HPDE6-E6E7 (cell line): ENCODE measurements around the gene BCL2L13.
"Not testable (repeated sequence)": the region's sequence is repeated elsewhere in the genome, so short reads cannot be mapped to it uniquely, and the experiment has no call there.

Source experiments
- DNase-seq: peaks from one replicate; pipeline ENCODE4 v3.0.0; 2011; ENCODE audit warnings: missing footprints; ENCODE audit errors: extremely low spot score

Gene BCL2L13

DNA sequence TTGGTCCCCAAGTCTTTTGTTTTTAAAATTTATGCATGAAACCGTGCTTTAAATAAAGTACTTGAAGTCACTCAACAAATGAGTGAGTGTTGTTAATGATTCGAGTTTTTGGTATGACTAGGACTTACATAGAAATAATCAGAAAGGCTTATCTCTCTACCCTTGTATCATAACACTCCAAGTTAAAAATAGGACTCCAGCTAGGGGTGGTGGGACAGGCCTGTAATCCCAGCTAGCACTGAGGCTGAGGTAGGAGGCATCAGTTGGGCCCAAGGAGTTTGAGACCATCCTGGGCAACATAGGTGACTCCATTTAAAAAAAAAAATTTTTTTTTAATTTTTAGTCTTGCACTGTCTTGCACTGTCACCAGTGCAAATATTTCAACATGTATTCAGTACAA lies 55.6 kb downstream of the BCL2L13 start:
- DNase-seq = no peak

GRCh38 chr22:17694752-17695151 lies 56.2 kb downstream of the BCL2L13 start:
- DNase-seq = no peak

DNA sequence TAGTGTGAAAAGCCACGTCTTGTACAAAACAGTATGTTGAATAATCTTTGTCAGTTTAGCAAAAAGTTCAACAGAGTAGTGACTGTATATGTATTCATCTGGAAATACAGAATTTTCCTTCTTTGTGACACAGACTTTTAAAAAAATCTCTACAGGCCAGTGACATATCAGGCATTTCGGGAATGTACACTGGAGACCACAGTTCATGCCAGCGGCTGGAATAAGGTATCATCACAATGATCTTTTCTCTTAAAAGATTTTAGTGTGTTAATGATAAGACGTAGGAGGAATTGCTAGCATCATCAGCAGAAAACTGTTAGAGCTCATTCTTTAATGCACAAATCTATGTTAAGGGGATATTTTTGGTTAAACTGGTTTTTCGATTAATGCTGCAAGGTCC lies 57.4 kb downstream of the BCL2L13 start:
- no peak for DNase-seq

GRCh38 chr22:17697196-17697595 lies 58.6 kb downstream of the BCL2L13 start:
- DNase-seq = not testable (repeated sequence)

- not testable (repeated sequence) for DNase-seq
Measured at GRCh38 chr22:17698276-17698675, 59.7 kb downstream of the BCL2L13 start.

DNA sequence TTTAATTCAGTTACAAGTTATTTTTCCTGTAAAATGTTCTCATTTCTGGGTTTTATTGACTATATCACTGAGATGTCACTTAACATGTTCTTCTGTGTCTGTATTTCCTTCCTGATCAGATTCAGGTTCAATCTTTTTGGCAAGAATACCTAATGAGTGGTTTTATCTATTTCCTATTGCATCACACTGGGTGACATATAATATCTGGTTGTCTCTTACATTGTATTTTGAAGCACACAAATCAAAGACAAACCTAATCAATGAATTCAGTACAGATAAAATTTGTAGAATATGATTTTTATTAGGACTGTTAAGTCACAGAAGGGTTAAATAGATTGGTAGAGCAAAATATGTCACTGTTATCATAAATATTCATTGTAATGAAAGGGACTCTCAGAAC lies 60.4 kb downstream of the BCL2L13 start:
- no peak for DNase-seq

GRCh38 chr22:17699696-17700340 lies 61.3 kb downstream of the BCL2L13 start:
- no peak for DNase-seq

DNA sequence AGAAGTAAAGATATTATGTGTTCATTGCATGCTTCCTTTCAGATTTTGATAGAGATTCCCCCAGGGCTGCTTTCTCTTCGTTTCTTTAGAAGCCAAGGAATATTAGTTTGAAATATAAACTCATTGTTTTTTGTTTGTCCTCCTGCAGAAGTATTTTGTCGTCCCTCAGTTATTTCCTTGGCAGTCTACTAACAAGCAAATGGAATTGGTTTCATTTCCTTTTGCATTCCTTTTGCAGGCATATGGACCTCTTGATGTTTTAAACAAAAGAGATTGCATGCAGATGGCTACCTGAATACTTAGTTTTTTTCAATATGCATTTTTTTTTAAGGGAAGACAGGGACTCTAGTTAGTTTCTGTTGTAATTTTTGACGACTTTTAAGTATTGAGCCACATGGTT lies 62.2 kb downstream of the BCL2L13 start:
- no peak for DNase-seq

DNA sequence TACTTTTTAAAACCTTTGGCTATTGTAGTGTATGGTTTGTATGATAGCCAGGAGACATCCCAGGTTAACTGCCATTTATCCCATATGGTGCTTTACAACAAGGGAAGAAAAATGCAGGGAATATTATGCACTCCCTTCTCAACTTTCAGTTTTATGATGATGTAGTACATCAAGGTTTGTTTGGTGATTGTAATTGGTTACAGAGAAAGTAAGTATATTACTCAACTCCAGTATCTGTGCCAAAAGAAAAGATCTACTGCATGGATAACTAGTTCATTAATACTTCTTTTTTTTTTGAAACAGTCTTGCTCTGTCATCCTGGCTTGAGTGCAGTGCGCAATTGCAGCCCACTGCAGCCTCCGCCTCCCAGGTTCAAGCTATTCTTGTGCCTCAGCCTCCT lies 65.3 kb downstream of the BCL2L13 start:
- DNase-seq = no peak

DNA sequence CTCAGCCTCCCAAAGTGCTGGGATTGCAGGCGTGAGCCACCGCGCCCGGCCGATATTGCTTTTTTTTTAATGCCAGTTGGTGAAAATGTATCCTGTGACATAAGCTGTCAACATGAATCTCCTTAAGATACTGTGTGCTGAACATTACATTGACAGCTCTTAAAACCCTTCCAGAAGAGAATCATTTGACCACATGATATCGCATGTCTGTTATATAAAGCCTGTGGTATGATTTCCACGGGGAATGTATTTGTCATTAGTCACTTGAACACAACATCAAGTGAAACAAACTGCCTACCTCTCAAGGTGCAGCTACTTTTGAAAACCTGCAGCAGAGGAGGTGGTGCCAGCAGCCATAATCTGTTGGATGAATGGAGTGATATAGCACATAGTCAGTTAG lies 67.0 kb downstream of the BCL2L13 start:
- DNase-seq = no peak

- peak; percentile 94 for DNase-seq
Measured at GRCh38 chr22:17705951-17706900, 67.7 kb downstream of the BCL2L13 start.

DNA sequence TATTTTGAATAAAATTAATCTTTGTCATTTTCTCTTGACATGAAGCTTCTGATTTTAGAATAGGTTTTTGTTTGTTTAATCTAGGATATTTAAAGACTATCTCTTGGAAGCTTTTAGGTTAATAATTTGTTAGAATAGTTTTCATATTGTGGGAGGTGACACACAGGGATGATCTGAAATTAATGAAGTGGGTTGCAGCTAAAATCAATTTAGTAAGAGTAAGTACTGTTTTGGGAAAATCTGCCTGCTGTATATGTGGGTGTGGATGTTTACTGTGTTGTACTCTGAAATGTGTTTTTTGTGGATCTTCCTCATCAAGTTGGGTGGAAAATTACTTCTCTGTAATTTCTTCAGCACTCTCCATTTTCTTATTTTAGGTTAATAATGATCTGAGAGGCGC lies 68.4 kb downstream of the BCL2L13 start:
- DNase-seq = no peak

- no peak for DNase-seq
Measured at GRCh38 chr22:17707526-17707925, 69.0 kb downstream of the BCL2L13 start.

GRCh38 chr22:17710023-17710422 lies 71.5 kb downstream of the BCL2L13 start:
- DNase-seq = no peak

DNA sequence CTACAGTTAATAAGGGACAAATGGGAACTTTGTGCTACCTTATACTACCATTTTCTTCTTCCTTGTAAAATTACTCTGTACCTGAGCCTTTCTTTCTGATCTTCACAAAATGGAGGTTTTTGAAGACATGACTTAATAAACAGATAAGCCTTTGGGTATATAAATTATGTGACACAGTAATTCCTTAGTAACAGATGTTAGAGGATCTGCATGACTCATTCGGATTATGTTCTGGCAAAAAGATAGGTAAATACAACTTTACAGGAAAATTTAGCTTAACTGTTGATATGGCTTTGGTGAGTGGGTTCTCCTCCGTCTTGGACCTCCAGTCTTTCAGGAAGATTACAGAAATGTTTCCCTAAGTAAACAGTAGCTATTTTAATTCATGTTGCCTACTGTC lies 73.9 kb downstream of the BCL2L13 start:
- no peak for DNase-seq

- no peak for DNase-seq
Measured at GRCh38 chr22:17716529-17716928, 78.0 kb downstream of the BCL2L13 start.

DNA sequence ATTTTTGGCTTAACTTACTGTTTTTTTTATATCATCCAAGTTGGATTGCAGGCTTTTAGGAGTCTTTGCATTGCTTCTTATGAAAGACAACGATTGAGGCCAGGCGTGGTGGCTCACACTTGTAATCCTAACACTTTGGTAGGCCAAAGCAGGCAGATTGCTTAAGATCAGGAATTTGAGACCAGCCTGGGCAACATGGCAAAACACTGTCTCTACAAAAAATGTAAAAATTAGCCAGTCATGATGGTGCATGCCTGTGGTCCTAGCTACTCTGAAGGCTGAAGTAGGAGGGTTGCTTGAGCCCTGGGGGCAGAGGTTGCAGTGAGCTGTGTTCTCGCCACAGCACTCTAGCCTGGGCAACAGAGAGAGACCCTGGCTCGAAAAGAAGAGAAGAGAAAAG lies 79.2 kb downstream of the BCL2L13 start:
- DNase-seq = no peak

GRCh38 chr22:17719911-17720310 lies 81.4 kb downstream of the BCL2L13 start:
- no peak for DNase-seq

DNA sequence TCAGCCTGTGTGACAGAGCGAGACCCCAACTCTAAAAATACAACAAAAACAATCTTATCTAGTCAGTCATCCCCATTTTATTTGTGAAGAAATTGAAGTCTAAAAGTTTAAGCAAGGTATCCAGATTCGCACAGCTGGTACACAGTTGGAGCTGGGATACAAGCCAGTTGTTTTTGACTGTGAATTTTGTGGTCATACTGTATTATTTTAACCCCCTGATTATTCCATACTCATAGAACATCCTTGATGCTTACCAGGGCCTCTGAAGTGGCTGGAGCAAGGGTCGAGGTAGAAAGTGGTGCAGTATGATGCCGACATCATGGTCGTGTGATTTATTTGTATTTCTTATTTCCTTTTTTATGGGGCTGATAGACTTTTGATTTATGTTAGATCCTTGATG lies 85.7 kb downstream of the BCL2L13 start:
- no peak for DNase-seq

- no peak for DNase-seq
Measured at GRCh38 chr22:17724678-17725499, 86.3 kb downstream of the BCL2L13 start.

GRCh38 chr22:17725500-17725796 lies 86.9 kb downstream of the BCL2L13 start:
- DNase-seq = no peak
